CD4-positive, alpha-beta T cell treated with Interferon alpha-2 for 1 hour (primary cell): Measurements from ENCODE around the gene CHRNB2.
"Not testable (repeated sequence)": the region's sequence is repeated elsewhere in the genome, so short reads cannot be mapped to it uniquely, and the experiment has no call there.

Experiments used
- DNase-seq, 2 donors: peaks; one replicate each; pipeline ENCODE4 v3.0.0-alpha.2; 2020 to 2022

CHRNB2 gene, protein sequence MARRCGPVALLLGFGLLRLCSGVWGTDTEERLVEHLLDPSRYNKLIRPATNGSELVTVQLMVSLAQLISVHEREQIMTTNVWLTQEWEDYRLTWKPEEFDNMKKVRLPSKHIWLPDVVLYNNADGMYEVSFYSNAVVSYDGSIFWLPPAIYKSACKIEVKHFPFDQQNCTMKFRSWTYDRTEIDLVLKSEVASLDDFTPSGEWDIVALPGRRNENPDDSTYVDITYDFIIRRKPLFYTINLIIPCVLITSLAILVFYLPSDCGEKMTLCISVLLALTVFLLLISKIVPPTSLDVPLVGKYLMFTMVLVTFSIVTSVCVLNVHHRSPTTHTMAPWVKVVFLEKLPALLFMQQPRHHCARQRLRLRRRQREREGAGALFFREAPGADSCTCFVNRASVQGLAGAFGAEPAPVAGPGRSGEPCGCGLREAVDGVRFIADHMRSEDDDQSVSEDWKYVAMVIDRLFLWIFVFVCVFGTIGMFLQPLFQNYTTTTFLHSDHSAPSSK

DNA sequence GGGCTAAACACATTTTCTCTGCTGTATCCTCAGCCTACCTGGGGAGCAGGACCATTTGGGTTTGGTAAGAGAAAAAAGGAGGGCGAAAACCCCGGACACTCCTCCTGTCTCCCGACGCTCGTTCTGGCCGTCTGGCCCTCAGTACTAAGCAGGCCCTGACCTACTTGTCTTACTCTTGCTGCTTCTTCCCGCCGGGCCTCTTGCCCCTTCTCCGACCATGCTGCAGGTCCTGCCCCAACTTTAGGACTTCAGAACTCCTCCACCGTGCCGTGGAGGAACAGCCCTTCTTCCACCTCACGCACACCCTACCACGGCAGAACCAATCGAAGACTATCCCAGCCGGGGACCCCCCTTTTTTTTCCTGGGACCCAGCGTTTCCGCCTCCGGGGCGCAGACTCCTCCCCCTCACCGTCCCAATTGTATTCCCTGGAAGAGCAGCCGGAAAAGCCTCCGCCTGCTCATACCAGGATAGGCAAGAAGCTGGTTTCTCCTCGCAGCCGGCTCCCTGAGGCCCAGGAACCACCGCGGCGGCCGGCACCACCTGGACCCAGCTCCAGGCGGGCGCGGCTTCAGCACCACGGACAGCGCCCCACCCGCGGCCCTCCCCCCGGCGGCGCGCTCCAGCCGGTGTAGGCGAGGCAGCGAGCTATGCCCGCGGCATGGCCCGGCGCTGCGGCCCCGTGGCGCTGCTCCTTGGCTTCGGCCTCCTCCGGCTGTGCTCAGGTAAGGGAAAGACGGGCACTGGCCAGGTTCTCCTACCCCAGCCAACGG is at the start of gene CHRNB2:
Gene CHRNB2 (plus strand): TSS at position 393 of the 771 bp plus-strand sequence. CDS start 267 bp downstream, at position 660.
- peak; percentile 44 to 75 for DNase-seq

DNA sequence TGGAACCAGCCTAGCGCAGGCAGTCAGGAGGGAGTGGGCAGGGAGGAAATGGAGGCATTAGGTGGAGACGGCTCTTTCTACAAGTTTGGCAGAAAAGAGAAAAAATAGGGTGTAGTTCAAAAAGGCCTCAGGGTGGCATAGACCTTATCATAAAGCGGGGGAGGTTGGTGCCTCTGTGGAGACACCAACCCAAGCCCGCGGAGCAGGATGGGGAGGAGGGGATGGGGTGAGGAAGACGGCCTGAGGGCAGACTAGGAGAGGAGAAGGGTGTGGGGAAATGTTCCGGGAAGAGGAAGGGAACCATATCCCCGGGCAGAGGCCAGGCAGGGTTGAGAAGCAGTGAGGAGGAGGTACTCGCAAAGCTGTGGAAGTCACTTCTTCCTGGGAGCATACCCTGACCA is 48.0 kb upstream of the CHRNB2 start:
- DNase-seq: no peak

DNA sequence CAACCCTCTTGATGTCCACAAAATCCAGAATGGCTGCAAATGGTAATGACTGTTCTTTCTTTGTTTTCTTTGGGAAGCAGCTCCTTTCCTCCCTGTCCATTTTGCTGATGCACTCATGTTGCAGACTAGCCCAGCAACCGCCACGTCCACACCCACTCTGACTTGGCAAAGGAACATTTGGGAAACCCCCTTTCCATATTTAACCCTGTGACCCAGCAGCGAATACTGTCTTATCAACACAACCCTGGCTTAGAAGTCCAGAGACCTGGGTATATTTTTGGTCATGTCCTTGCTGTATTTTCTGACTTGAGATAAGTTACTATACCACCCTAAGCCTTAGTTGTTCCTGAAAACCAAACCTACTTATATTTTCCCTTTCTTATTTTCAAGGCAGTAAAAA is 47.2 kb upstream of the CHRNB2 start:
- DNase-seq: no peak

DNA sequence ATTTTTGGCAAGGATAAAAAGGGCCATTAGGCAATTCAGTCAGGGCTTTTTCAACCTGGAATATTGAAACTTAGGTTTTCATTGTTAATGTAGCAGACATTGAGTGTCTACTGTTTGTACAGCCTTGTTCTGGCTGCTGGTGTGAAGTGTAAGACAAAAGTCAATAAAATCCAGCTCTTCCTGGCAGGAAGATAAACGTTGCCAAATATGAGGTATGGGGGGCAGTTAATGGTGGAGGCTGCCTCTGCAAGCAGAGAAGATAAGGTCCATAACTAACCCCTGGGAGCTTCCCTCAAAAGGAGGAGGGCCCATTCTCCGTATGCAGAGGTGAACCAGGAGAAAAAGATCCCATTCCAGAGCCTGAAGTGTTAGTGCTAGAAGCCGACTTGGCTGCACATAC is 45.9 kb upstream of the CHRNB2 start:
- no peak for DNase-seq

DNA sequence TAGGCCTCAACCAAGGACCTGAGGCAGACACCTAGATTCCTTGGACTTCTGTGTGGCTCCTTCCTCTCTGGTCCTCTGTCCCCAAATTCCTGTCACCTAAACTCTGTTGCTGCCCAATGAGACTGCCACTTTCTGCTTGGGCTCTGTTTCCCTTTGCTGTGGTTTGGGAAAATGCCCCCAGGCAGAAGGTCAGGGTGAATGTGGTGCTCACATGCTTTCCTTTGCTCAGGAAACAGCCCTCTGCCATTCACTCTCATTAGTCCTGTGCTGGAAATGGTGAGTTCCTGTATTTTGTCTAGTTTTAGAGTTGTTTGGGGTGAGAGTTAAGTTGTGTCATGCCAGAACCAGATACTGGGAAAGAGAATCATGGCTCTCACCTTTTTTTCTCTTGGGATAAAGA is 42.7 kb upstream of the CHRNB2 start:
- no peak for DNase-seq

DNA sequence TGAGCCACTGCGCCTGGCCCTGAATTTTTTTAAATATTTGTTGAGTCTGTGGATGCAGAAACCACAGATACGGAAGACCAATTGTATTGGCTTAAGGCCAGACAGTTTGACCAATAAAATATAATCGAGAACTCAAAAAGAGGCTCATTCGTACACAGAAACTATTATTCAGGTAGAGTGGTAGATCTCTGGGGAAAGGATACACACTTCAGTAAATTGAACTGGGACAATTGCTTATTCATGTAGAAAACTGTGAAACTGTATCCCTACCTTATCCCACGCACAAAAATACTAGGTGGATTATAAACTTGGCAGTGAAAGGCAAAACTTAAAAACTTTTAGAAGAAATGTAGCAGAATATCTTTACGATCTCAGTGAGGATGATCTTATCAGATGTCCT is 40.4 kb upstream of the CHRNB2 start:
- DNase-seq: no peak

DNA sequence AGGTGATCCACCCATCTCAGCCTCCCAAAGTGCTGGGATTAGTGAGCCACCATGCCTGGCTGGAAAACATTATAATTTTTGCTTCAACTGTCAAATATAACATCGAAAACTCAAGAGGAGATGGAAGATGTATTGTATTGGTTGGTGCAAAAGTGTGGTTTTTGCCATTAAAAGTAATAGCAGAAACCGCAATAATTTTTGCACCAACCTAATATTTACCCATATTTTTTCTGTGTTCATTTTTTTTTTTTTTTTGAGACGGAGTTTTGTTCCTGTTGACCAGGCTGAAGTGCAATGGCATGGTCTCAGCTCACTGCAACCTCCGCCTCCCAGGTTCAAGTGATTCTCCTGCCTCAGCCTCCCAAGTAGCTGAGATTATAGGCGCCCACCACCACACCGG is 38.3 kb upstream of the CHRNB2 start:
- DNase-seq: no peak

DNA sequence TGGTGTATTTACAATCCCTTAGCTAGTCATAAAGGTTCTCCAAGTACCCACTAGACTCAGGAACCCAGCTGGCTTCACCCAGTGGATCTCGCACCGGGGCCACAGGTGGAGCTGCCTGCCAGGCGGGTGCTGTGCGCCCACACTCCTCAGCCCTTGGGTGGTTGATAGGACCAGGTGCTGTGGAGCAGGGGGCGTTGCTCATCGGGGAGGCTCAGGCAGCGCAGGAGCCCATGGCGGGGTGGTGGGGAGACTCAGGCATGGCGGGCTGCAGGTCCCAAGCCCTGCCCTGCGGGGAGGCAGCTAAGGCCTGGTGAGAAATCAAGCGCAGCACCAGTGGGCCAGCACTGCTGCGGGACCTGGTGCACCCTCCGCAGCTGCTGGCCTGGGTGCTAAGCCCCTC is 35.6 kb upstream of the CHRNB2 start:
- not testable (repeated sequence) for DNase-seq

DNA sequence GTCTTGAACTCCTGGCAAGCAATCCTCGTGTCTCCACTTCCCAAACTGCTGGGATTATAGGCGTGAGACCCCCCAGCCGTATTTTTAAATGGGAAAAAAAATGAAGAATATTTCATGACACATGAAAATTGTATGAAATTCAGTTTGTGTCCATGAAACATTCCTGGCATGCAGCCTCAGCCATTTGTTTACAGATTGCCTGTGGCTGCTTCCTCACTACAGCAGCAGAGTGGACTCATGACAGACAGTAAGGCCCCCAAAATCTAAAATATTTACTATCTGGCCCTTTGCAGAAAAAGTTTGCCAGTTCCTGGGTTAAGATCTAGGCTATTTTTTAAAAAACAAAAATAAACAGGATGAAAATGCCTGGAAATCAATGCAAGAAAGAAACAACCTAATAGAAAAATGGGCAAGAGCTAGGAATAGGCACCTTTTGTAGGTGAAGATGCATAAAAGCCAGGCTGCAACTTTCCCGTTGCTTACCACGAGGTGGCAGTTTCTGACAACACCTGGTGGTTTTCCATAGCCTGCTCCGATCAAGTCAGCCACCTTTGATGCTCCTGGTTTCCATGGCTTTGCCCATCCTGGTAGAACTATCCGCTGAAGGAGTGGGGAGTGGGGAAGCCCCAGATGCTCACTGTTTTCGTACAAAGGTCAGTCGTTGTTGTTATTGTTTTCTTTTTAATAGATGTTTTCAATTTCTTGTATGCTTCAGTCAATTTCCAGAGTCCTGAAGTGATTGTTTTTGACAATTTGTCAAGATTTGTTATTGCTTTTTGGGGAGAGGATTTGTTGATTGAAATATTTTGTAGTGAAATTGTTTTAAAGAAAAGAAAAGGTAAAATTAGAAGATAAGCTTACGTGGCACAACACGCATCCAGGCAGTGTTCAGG is 33.4 kb upstream of the CHRNB2 start:
- peak in 1 of 2 donors; percentile 14 for DNase-seq

DNA sequence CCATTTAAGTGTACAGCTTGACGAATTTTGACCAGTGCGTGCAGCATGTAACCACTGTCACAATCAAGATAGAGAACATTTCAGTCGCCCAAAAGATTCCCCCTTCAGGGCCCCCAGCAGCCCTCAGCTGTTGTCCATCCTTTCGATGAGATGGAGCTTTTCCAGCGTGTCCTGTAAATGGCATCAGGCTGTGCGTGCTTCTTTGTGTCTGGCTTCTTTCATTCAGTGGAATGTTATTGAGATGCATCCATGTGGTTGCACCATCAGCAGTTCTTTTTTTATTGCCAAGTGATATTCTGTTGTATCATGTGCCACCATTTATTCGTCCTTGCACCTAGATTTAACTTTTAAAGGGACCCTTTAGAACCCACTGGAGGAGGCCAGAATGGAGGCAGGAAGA is 31.0 kb upstream of the CHRNB2 start:
- DNase-seq: no peak

DNA sequence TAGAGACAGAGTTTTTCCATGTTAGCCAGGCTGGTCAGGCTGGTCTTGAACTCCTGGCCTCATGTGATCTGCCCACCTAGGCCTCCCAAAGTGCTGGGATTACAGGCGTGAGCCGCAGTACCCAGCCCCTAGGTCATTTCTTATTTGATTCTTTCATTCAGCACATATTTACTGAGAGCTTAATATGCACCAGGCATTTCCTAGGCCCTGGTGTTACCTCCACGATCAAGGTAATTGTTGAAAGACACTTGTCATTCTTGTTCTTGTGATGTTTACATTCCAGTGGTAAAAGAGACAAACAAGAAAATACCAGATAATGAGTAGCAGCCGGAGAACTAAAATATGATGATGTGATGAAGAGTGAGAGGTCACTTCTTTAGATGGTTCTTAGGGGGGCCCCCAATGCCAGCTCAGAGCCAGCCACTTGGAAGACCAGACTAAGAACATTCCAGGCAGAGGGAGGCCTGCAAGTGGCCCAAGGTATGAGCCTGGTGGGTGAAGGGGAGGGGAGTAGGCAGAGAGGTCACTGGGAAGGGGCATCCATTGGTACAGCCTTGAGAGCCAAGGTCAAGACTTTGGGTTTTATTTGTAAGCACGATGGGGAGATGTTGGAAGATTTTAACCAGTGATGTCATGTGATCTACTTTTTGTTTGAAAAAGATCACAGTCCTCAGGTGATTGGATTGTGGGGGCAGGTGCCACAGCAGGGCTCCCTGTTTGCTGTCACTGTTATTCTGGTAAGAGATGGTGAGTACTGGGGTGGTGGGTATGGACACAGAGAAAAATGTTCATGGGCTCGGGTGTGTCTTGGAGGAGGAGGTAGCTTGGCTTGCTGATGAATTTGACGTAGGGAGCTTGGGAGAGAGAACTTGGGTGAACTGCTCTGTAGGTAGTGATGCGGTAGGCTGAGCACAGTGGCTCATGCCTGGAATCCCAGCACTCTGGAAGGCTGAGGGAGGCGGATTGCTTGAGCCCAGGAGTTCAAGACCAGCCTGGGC is 27.8 kb upstream of the CHRNB2 start:
- DNase-seq: no peak

DNA sequence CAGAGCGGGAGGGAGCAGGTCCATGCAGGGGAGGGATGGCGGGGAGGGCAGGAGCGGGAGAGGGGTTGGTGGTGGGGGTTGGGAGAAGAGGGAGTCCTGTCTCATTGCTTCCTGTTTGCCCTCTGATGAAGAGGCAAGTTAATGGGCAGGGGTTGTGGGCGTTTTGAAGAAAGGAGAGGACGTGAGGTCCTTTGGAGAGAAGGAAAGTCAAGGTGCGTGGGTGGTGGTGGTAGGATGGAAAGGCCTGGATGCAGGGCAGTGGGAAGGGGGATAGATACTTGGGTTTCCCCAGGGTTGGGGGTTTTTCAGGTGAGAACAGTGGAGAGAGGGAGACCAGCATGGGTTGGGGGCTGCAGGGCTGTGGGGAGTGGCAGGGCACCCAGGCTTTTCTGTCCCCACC is 26.3 kb upstream of the CHRNB2 start:
- no peak for DNase-seq

DNA sequence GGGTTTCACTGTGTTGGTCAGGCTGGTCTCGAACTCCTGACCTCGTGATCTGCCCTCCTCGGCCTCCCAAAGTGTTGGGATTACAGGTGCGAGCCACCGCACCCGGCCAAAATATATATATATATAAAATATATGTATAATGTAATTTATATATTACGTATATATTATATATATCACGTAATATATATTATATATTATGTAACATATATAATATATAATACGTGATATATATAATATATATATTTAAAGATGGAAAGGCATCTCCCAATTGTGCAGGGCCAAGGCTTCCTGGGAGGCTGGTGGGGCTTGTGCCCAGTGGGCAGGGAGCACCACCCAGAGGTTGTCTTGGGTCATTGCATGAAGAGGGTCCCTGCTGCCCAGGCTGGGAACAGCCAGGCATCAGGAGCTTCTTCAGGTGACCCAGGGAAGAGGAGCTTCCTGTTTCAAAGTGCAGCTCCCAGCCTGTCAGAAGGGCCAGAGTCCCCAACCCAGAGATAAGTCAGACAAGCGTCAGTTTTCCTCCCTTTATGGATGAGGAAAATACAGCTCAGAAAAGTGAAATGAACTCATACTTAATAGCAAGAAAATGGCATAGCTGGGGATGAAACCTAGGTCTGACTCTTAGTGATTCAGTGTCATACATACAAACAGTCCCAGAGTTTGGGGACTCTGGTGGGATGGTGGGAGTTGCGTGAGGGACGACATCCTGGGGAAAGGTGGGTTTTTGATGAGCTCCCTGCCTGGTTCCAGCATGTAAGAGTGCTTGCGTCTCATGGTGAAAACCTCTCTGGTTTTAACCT is 21.1 kb upstream of the CHRNB2 start:
- peak; percentile 50 to 63 for DNase-seq

DNA sequence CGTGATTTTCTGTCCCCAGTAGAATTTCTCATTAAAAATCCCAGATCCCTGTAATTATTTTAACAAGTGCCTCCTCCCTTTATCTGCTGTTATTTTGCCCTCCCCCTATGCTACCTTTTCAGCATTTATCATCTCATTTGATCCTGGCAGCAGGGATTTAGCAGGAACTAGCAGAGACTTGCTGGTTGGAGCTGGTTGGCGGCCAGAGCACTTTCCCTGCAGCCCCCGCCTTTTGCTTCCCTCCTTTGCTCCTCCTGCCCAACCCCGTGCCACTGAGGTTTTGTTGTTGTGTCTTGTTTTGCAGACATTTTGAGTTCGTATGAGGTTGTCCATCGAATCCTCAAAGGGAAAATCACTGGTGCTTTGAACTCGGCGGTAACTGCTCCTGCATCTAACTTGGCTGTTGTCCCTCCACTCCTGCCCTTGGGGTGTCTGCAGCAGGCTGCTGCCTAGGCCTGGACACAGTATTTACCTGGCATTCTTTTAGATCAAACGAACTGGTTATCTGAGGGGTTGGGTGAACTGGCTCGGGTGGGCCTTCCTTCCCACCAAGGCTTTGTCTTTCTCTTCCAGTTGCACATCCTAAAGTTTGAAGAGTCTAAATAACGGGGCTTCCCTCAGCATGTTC is 20.4 kb upstream of the CHRNB2 start:
- no peak for DNase-seq

DNA sequence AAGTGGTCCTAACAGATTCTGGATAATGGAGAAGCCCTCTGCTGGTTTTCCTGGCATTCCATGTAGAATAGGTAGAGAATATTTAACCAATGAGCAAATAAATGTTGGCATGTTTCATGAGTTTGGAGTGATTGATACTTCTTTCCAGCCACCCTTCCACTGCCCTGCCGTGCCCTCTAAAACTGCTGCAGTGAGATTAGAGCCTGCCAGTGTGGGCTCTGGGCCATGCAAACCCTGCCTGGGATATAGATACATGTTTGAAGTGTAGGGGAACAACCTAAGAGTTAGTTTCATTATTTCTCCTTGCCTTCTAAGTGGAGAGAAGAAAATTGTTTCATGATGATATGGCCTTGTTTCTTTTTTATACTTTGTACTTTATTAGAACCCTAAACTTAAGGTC is 19.6 kb upstream of the CHRNB2 start:
- no peak for DNase-seq

DNA sequence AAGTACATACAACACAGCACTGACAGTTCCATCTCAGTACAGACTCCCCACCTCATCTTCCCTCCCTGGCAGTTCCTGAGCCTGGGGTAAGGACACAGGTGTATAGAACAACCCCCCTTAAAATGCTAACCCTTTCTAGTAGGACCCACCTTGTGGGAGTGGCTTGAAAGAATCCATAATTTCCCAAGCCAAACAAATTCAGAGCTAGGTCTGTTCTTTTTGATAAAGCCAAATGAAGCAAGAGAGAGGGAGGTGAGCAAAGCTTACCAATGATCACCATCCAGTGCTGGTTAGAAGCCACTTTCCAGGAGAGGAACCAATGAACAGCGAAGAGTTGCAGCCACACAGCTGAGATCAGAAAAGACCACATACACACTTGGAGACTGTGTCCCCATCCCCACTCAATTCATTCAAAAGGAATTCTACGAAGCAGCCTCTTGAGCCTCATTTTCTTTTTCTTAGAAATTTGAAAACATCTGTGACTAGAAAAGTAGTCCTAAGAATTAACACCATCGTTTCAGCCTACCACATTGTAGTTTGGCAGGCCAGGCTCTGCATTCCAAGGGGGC is 18.3 kb upstream of the CHRNB2 start:
- DNase-seq: no peak

DNA sequence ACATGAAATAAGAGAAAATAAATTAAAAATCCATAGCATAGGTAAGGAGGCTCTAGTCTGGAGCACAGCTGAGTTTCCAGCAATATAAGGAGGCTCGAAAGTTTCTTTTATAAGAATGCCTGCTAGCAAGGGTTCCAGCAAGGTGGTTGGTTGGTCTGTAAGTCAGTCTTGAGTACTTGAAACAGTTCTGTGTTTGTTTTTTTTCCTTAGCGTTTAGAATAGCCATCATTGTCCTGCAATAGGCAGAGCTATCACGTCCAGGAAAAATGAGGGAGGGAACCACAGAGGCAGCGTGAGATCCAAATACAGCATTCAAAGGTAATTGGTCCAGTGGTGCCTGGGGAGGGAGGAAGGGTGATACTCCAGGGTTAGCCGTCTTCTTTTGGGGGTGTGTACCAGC is 17.5 kb upstream of the CHRNB2 start:
- no peak for DNase-seq

DNA sequence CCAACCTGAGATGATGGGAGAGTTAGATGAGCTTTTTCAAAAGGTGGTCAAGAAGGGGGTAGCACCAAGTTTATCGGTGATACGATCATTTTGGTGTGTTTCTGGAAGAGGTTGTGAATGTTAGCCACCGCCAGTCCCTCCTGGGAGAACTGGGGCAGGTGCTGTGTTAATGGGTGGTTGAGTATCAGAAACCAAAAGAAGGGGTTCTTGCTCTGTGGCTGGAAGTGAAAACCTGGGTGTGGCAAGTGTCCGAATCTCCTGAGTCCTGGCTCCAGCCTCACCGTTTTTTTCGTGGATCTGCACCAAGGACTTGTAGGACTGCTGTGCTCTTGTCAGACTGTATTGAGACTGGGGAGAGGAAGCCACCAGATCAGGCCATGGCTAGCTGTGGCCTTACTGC is 16.9 kb upstream of the CHRNB2 start:
- DNase-seq: no peak

DNA sequence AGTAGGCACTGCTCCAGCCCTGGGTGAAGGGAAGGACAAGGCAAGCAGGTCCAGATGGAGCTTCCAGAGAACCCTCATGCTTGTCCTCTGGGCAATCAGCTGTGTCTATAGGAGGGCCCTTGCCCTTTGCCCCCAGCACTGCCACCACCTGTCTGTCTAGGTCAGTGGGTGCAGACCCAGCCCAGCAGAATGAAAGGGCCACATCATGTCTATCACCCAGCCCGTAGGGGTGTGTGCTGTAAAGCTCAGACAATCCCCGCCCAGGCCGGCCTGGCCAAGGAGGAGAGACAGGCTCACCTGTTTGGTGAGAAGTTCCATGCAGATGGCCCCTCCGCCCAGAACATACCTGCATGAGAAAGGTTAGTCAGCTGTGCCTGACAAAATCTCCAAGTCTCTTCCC is 16.1 kb upstream of the CHRNB2 start:
- no peak for DNase-seq

DNA sequence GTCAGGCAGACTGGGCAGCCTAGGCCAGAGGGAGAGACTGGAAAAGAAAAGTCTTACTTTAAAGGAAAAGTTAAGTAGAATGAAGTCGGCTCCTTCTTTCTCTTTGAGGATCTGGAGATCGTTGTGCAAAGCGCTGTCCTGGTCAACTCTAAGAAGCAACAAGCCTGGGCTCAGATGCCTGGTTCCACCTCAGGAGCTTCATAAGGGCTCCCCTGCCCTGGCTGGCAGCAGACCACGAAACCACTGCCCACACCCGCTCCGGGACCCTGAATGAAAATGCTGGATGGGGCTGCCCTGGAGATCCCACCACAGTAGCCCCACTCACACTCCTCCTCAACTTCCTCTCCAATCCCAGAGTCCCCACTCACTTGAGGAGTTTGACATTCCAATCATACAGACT is 15.5 kb upstream of the CHRNB2 start:
- DNase-seq: no peak
